Liver (tissue), 9 donors: ENCODE results near the gene ATM. TPM values are rescaled to one million over a fixed set of nuclear protein-coding genes. Genes with fewer than 3 reads are reported as not detected.

Experiments used
- DNase-seq: peaks from one replicate; pipeline ENCODE4 v3.0.0-alpha.2; 2017; ENCODE audit warnings: low spot score
- H3K27ac ChIP-seq, 2 donors: one replicate each; pipeline ENCODE4 v1.7.0; 2013; ENCODE audit warnings: inconsistent platforms in 2 of 2, low read length in 2 of 2, control low read depth in 1 of 2, low read depth in 1 of 2, mild to moderate bottlenecking in 1 of 2
- H3K27me3 ChIP-seq, 4 donors: one replicate each; pipeline versions ENCODE4 v1.6.1 to v1.7.0; 2013; ENCODE audit warnings: low read length in 3 of 4, inconsistent platforms in 1 of 4, mild to moderate bottlenecking in 1 of 4, moderate library complexity in 1 of 4; ENCODE audit not compliant: control insufficient read depth in 4 of 4, insufficient read depth in 4 of 4
- H3K36me3 ChIP-seq, 4 donors: one replicate each; pipeline versions ENCODE4 v1.6.1 to v1.7.0; 2013; ENCODE audit warnings: low read length in 3 of 4, mild to moderate bottlenecking in 3 of 4, low read depth in 1 of 4, moderate library complexity in 1 of 4; ENCODE audit not compliant: control insufficient read depth in 4 of 4, insufficient read depth in 3 of 4
- H3K4me1 ChIP-seq, 4 donors: one replicate each; pipeline versions ENCODE4 v1.6.1 to v1.7.0; 2013; ENCODE audit warnings: low read length in 3 of 4, mild to moderate bottlenecking in 3 of 4, moderate library complexity in 1 of 4; ENCODE audit not compliant: control insufficient read depth in 4 of 4, insufficient read depth in 4 of 4
- H3K4me3 ChIP-seq, 3 donors: one replicate each; pipeline versions ENCODE4 v1.6.1 to v1.7.0; 2013; ENCODE audit warnings: low read length in 3 of 3, control low read depth in 1 of 3, low read depth in 1 of 3, mild to moderate bottlenecking in 1 of 3
- H3K9ac ChIP-seq, 2 donors: one replicate each; pipeline ENCODE4 v1.7.0; 2013; ENCODE audit warnings: low read length in 2 of 2, mild to moderate bottlenecking in 2 of 2, moderate library complexity in 2 of 2, control low read depth in 1 of 2, low read depth in 1 of 2
- H3K9me3 ChIP-seq, 4 donors: one replicate each; pipeline versions ENCODE4 v1.6.1 to v1.7.0; 2013; ENCODE audit warnings: low read length in 3 of 4; ENCODE audit not compliant: control insufficient read depth in 4 of 4
- ATF3 ChIP-seq: IDR thresholded peaks from 2 replicates; pipeline ENCODE4 v1.6.1; 2016; ENCODE audit warnings: antibody characterized with exemption
- CTCF ChIP-seq: fragments of 150-350 bp; IDR thresholded peaks from 2 replicates; pipeline ENCODE4 v1.5.1; 2017; ENCODE audit warnings: improper control_type of control experiment, low read depth, low read length; ENCODE audit not compliant: missing input control
- EGR1 ChIP-seq, 2 donors: IDR thresholded peaks; 2 replicates each; pipeline ENCODE4 v1.6.1; 2016 to 2018; ENCODE audit warnings: antibody characterized with exemption in 2 of 2, low read depth in 2 of 2
- FOXA1 ChIP-seq: IDR thresholded peaks from 2 replicates; pipeline ENCODE4 v1.6.1; 2016; ENCODE audit warnings: antibody characterized with exemption
- FOXA2 ChIP-seq: IDR thresholded peaks from 2 replicates; pipeline ENCODE4 v1.6.1; 2016; ENCODE audit warnings: antibody characterized with exemption
- GABPA ChIP-seq, 2 donors: IDR thresholded peaks in 1 of 2; conservative IDR thresholded peaks in 1 of 2; 2 replicates each; pipeline ENCODE4 v1.6.1; 2016; ENCODE audit warnings: antibody characterized with exemption in 2 of 2, mild to moderate bottlenecking in 1 of 2, moderate library complexity in 1 of 2
- HNF4A ChIP-seq, 2 donors: conservative IDR thresholded peaks; 2 replicates each; pipeline ENCODE4 v1.6.1; 2016; ENCODE audit warnings: antibody characterized with exemption in 2 of 2, mild to moderate bottlenecking in 2 of 2
- HNF4G ChIP-seq: IDR thresholded peaks from 2 replicates; pipeline ENCODE4 v1.6.1; 2016; ENCODE audit warnings: antibody characterized with exemption
- JUND ChIP-seq, 2 donors: IDR thresholded peaks; 2 replicates each; pipeline ENCODE4 v1.6.1; 2016; ENCODE audit warnings: antibody characterized with exemption in 2 of 2
- MAX ChIP-seq: IDR thresholded peaks from 2 replicates; pipeline ENCODE4 v1.6.1; 2016; ENCODE audit warnings: antibody characterized with exemption
- NR2F2 ChIP-seq: IDR thresholded peaks from 2 replicates; pipeline ENCODE4 v1.6.1; 2016; ENCODE audit warnings: antibody characterized with exemption
- RAD21 ChIP-seq, 2 donors: IDR thresholded peaks; 2 replicates each; pipeline ENCODE4 v1.6.1; 2016; ENCODE audit warnings: antibody characterized with exemption in 2 of 2, mild to moderate bottlenecking in 2 of 2
- REST ChIP-seq: IDR thresholded peaks from 2 replicates; pipeline ENCODE4 v1.6.1; 2016; ENCODE audit warnings: antibody characterized with exemption, mild to moderate bottlenecking
- RXRA ChIP-seq, 2 donors: IDR thresholded peaks; 2 replicates each; pipeline ENCODE4 v1.6.1; 2017 to 2018; ENCODE audit warnings: antibody characterized with exemption in 2 of 2, mild to moderate bottlenecking in 1 of 2
- SP1 ChIP-seq: IDR thresholded peaks from 2 replicates; pipeline ENCODE4 v1.6.1; 2018; ENCODE audit warnings: antibody characterized with exemption, mild to moderate bottlenecking
- TAF1 ChIP-seq: conservative IDR thresholded peaks from 2 replicates; pipeline ENCODE4 v1.6.1; 2016; ENCODE audit warnings: antibody characterized with exemption, mild to moderate bottlenecking
- YY1 ChIP-seq: IDR thresholded peaks from 2 replicates; pipeline ENCODE4 v1.6.1; 2016; ENCODE audit warnings: antibody characterized with exemption, mild to moderate bottlenecking
- ZBTB33 ChIP-seq: IDR thresholded peaks from 2 replicates; pipeline ENCODE4 v1.6.1; 2016; ENCODE audit warnings: antibody characterized with exemption
- WGBS: extraction: QIAGEN DNeasy Blood & Tissue Kit; methylation state at CpG from one replicate; pipeline ENCODE4 v1.1.7; 2013; 5-methylcytosine and 5-hydroxymethylcytosine counted together
- polyA plus RNA-seq, 2 donors: library from polyadenylated mRNA; stranded (reverse) in 1 of 2; unstranded in 1 of 2; fragments of 200-250 nt in 1 of 2; fragments of >200 nt in 1 of 2; fragmentation: Nextera tagmentation in 1 of 2; extraction: Ambion mirVana in 1 of 2; gene quantifications; one replicate each; pipeline versions ENCODE4 v1.2.1 to v1.2.3, GENCODE V29; 2013 to 2015
- total RNA-seq, 2 donors: library from RNA; depleted of rRNA; stranded (reverse); fragments of >200 nt; gene quantifications; one replicate each; pipeline ENCODE4 v1.2.3, GENCODE V29; 2014
- donor health status: healthy.
- donor health status: healthy.
- donor health status: healthy.
- donor health status: healthy.
- donor health status: healthy.

ATM gene
- total and polyA plus RNA-seq, 4 donors, result 9.9 to 65.7 (median 20.9) TPM

GRCh38 chr11:108206969-108207682 is 15.7 kb upstream of the ATM start:
- no peak for TF ChIP-seq GABPA (IDR thresholded peaks at IDR 0.05 in 1 of 2, conservative IDR thresholded peaks at IDR 0.05 in 1 of 2)
- TF ChIP-seq RAD21 (IDR thresholded peaks at IDR 0.05), result no peak
- no peak for TF ChIP-seq MAX
- TF ChIP-seq JUND (IDR thresholded peaks at IDR 0.05), result no peak
- no peak for TF ChIP-seq TAF1
- no peak for TF ChIP-seq ZBTB33
- TF ChIP-seq SP1, result no peak
- no peak for TF ChIP-seq NR2F2
- TF ChIP-seq ATF3, result no peak
- no peak for TF ChIP-seq HNF4A (conservative IDR thresholded peaks at IDR 0.05)
- TF ChIP-seq HNF4G, result no peak
- TF ChIP-seq CTCF, result no peak
- no peak for TF ChIP-seq REST
- no peak for TF ChIP-seq EGR1 (IDR thresholded peaks at IDR 0.05; ENCODE audit: low read depth in 2 of 2)
- no peak for TF ChIP-seq YY1
- TF ChIP-seq RXRA (IDR thresholded peaks at IDR 0.05), result no peak
- TF ChIP-seq FOXA2, result no peak
- no peak for TF ChIP-seq FOXA1
- Histone ChIP-seq H3K9me3 (peaks cover 0 to 8% (median 2%) of the 10 kb centered on the region in 4 donors), H3K27ac (no peak overlapping the region), H3K36me3 (peaks cover 6 to 17% (median 11%) of the 10 kb centered on the region in 4 donors), H3K4me3 (no peak overlapping the region), H3K27me3 (no peaks in the 10 kb centered on the region), H3K4me1 (no peaks in the 10 kb centered on the region), H3K9ac (no peak overlapping the region)
- DNase-seq, result no peak
- 77% methylated on average over 8 of the region's 8 CpGs for WGBS
